K562 treated with DMSO at 1 percent for 48 hours (cell line): ENCODE results near the gene UBQLN4. TPM values are rescaled to one million over a fixed set of nuclear protein-coding genes. Genes with fewer than 3 reads are reported as not detected.

Source experiments
- total RNA-seq: library from RNA; unstranded; fragments of 300-600 nt; gene quantifications from 2 replicates; pipeline ENCODE4 v1.2.3, GENCODE V29; 2022; ENCODE audit warnings: low replicate concordance; ENCODE audit errors: extremely low read depth

Gene UBQLN4
- total RNA-seq: not detected in 2 replicates

DNA sequence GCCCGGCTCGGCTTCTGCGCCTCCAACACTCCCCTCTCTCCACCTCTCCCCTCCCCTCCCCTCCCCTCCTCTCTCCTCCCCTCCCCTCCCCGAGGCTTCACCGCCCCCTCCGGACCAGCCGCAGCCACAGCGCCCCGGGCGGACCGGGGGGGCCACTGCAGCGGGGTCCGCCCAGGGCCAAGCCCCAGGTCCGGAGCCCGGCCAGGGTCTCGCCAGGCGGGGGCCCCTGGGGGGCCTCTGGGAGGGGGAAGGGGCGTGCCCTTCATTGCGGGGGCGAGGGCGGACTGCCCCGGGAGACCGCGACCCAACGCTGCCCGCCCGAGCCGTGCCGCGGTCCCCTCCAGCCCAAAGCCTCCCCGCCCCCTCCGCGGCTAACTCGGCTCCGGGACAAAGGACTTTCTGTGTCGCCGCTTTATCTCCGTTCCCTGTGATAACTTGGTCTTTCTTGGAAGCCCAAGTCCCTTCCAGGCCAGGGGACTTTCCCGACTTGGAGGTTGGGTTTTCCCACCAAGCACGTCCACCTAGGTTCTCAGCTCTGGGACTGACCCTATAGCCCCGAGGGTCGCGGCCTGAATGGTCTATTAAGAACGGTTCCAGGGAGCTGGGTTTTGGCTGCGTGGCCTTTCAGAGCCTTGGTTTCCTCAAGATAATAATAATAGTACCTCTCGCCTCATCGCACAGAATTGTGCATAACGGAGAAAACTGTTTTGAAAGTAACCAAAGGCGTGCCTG, at the start of gene UBQLN4:
UBQLN4 (minus strand) TSS at position 31 of the 732 bp plus-strand sequence. CDS start 97 bp downstream, outside the sequence.

DNA sequence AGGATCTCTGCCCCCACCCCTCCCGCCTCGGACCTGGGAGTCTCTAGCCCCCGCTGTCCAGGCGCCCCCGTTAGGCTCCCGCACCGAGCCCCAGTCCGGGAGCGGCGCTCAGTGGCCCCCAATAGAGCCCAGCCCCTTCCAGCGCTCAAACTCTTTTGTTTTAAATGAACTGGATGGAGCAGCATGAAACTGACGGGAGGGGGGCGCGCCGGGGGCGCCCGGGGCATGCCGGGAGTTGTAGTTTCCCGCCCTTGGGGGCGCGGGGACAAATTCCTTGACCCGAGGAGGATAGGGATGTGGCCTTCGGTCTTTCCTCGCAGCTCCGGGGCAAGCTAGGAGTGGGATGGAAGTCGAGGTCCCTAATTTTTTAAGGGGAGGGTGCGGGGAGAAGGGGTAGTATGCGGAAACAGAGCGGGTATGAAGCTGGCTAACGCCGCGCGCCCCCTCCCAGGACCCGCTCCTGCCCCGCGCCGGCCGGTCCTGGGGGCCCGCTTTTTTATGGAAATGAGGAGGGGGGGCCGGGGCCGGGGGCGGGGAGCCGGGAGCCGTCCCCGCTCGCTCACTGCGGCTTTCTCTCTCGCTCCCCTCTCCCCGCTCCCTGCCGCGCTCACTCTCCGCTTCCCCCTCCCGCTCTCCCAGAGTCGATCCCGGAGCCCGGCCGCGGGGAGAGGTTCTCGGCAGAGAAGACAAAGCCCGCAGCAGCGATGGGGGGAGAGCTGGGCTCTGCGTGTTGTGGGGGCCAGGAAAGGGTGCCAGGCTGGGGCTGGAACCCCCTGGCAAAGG, 28.9 kb upstream of the UBQLN4 start, which contains the start of gene MEX3A:
MEX3A (minus strand) TSS at position 157 of the 783 bp plus-strand sequence. CDS start 467 bp downstream, outside the sequence.

DNA sequence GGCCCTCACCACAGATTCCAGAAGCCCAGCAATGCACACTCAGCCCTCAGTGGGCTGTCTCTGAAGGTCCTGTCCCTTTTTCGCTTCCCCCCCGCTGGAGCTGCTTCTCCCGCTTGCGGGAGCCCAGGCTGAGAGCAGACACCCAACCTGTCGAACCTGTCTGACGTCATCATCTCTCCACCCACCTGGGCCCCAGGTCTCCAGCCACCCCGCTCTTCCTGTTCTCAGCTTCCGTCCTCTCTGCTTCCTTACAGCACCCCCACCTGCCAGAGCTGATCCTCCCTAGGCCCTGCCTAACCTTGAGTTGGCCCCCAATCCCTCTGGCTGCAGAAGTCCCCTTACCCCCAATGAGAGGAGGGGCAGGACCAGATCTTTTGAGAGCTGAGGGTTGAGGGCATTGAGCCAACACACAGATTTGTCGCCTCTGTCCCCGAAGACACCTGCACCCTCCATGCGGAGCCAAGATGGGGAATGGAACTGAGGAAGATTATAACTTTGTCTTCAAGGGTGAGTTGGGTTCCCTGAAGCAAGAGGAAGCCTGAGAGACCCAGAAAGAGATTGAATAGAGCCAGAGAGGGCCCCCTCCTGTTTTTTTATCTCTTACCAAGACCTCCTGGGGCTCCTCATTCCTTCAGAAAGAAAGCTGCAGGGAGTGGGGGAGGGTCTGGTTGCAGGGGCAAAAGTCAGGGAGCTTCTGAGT, 7.5 kb upstream of the UBQLN4 start, which contains the start of gene RAB25:
RAB25 (plus strand) TSS at position 224 of the 700 bp plus-strand sequence; CDS start at position 465, 241 bp downstream.

DNA sequence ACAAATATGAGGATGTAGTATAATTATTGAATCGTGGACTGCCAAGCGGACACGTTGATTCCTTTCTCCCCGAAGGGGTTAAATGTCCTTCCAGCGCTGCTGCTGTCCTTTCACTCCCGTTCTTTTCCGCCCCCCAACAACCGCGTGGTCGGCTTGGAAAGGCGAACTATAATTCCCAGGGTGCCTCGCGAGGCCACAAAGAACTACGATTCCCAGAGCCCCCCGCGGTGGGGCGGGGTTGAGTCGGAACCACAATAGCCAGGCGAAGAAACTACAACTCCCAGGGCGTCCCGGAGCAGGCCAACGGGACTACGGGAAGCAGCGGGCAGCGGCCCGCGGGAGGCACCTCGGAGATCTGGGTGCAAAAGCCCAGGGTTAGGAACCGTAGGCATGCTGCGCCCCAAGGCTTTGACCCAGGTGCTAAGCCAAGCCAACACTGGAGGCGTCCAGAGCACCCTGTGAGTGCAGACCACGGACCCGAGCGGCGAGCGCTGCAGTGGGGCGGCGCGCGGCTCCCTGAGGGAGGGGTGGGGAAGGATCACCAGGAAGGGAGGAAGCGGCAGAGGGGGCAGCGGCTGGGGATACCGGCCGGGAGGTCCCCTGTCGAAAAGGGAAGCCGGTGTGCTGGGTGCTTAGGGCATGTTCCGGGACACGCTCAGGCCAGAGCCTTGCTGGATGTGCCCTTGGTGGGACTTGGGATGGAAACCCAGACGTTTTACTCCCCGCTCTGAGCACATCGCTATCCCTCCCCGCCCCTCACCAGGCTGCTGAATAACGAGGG, 1.1 kb upstream of the UBQLN4 start, which contains the start of gene LAMTOR2:
LAMTOR2 (plus strand) TSS at position 283 of the 781 bp plus-strand sequence; CDS start at position 391, 108 bp downstream.

DNA sequence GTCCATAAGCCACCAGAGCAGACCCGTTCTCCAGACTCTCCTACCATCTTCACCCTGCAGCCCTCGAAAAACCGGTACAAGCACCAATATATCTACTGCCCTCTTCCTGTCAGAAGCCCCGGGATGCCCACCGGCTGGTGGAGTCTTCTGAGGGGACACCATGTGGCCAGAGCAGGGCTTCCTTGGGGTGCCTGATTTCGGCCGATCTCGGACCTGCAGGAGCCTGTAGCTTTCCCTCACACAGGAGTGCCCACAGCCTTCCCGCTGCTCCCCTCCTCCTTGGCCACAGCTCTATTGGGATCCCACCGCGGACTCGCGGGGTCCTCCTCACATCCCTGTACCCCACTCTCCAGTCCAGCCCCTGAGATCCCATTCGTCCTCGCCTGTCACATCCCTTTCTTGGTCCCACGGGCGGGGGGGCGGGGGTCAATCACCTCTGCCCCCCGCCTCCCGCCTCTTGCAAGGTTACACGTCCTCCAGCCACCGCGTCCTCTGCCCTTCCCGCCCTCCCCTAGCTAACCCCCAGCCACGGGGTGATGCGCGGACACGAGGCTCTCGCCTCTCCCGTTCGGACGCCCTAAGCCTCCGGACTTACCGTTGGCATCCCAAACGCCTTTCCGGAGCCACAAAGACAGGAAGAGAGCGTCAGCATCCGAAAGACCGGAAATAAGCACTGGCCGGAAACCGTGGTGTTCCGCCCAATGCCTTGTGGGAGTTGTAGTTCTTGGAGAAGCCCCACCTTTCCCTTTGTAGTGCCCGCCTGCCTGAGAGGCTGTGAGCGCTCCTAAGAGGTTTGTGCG, 33.1 kb downstream of the UBQLN4 start, which contains the start of gene SSR2:
SSR2 (minus strand) TSS at position 659 of the 800 bp plus-strand sequence. CDS start 784 bp downstream, outside the sequence.

Other genes with a start within 250 kb of the UBQLN4 start
- not detected in 2 replicates for gene GON4L, start 196.6 kb downstream of the UBQLN4 start, total RNA-seq
- not detected in 2 replicates for gene SYT11, start 194.2 kb downstream of the UBQLN4 start, total RNA-seq
- not detected in 2 replicates for gene RIT1, start 142.4 kb downstream of the UBQLN4 start, total RNA-seq
- gene KHDC4, start 119.4 kb downstream of the UBQLN4 start, total RNA-seq: not detected in 2 replicates
- not detected in 2 replicates for gene RXFP4, start 112.2 kb downstream of the UBQLN4 start, total RNA-seq
- gene ARHGEF2, start 75.3 kb downstream of the UBQLN4 start, total RNA-seq: not detected in 2 replicates
- gene SSR2, start 32.8 kb downstream of the UBQLN4 start, total RNA-seq: not detected in 2 replicates
- not detected in 2 replicates for gene LAMTOR2, start 984 bp upstream of the UBQLN4 start, total RNA-seq
- not detected in 2 replicates for gene RAB25, start 7.4 kb upstream of the UBQLN4 start, total RNA-seq
- not detected in 2 replicates for gene MEX3A, start 28.7 kb upstream of the UBQLN4 start, total RNA-seq
- gene LMNA, start 60.9 kb upstream of the UBQLN4 start, total RNA-seq: not detected in 2 replicates
- not detected in 2 replicates for gene SEMA4A, start 99.8 kb upstream of the UBQLN4 start, total RNA-seq
- not detected in 2 replicates for gene SLC25A44, start 140.3 kb upstream of the UBQLN4 start, total RNA-seq
- not detected in 2 replicates for gene PMF1, start 159.2 kb upstream of the UBQLN4 start, total RNA-seq
- not detected in 2 replicates for gene BGLAP, start 188.4 kb upstream of the UBQLN4 start, total RNA-seq
- not detected in 2 replicates for gene PAQR6, start 194.3 kb upstream of the UBQLN4 start, total RNA-seq
- not detected in 2 replicates for gene SMG5, start 229.0 kb upstream of the UBQLN4 start, total RNA-seq
- not detected in 2 replicates for gene TMEM79, start 230.5 kb upstream of the UBQLN4 start, total RNA-seq
- not detected in 2 replicates for gene GLMP, start 241.9 kb upstream of the UBQLN4 start, total RNA-seq
- not detected in 2 replicates for gene VHLL, start 245.5 kb upstream of the UBQLN4 start, total RNA-seq